ENCODE data around the gene RRP1. TPM values are rescaled to one million over a fixed set of nuclear protein-coding genes. Genes with fewer than 3 reads are reported as not detected.

Gene RRP1
- total RNA-seq, 4 donors from 2014 or later, result 19.0 to 25.2 (median 20.8) TPM

DNA sequence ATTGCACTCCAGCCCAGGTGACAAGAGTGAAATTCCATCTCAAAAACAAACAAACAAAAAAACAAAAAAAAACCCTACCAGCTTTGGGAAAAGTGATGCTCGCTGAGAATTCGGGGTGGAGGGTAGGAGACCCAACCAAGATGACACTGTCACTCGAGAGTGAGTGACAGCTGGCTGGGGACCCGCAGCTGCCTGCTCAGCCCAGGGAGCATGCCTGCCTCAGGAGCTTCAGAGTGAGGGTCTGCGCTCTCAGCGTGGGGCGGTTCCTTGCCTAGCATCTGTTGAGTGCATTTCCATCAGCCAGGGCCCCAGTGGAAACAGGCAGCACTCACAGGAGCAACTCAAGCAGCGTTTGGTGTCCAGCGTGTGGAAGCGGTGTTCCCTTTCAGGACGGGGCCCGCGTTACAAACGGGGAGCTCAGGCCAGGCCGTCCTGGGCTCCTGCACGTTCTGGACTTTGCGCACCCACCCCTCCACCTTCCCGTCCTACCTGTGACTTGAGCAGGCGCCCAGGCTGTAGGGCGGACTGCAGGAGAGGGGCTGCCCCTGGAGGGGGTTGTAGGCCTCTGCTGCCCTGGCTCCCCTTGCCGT lies 19.2 kb upstream of the RRP1 start:
- peaks cover 0 to 26% (median 8%) of the 10 kb centered on the region in 3 donors for H3K4me1 ChIP-seq
- WGBS, 2 donors (ENCODE audit: low coverage in 1 of 2), result 82 to 85% methylated on average over 10 to 13 of the region's 21 CpGs
- H3K9me3 ChIP-seq, result no peaks in the 10 kb centered on the region
- H3K27ac ChIP-seq, result no peak overlapping the region
- no peak for TF ChIP-seq POLR2A (IDR thresholded peaks at IDR 0.05)
- TF ChIP-seq POLR2AphosphoS5 (IDR thresholded peaks at IDR 0.05), result no peak
- TF ChIP-seq, protein P1, sequence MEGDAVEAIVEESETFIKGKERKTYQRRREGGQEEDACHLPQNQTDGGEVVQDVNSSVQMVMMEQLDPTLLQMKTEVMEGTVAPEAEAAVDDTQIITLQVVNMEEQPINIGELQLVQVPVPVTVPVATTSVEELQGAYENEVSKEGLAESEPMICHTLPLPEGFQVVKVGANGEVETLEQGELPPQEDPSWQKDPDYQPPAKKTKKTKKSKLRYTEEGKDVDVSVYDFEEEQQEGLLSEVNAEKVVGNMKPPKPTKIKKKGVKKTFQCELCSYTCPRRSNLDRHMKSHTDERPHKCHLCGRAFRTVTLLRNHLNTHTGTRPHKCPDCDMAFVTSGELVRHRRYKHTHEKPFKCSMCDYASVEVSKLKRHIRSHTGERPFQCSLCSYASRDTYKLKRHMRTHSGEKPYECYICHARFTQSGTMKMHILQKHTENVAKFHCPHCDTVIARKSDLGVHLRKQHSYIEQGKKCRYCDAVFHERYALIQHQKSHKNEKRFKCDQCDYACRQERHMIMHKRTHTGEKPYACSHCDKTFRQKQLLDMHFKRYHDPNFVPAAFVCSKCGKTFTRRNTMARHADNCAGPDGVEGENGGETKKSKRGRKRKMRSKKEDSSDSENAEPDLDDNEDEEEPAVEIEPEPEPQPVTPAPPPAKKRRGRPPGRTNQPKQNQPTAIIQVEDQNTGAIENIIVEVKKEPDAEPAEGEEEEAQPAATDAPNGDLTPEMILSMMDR (IDR thresholded peaks at IDR 0.05), result no peak
- no peak for TF ChIP-seq EP300 (IDR thresholded peaks at IDR 0.05)
- no peak for ATAC-seq
- no peak overlapping the region for H3K4me3 ChIP-seq
- H3K27me3 ChIP-seq, result no peaks in the 10 kb centered on the region
- peaks cover 0 to 28% of the 10 kb centered on the region in 2 donors for H3K36me3 ChIP-seq

DNA sequence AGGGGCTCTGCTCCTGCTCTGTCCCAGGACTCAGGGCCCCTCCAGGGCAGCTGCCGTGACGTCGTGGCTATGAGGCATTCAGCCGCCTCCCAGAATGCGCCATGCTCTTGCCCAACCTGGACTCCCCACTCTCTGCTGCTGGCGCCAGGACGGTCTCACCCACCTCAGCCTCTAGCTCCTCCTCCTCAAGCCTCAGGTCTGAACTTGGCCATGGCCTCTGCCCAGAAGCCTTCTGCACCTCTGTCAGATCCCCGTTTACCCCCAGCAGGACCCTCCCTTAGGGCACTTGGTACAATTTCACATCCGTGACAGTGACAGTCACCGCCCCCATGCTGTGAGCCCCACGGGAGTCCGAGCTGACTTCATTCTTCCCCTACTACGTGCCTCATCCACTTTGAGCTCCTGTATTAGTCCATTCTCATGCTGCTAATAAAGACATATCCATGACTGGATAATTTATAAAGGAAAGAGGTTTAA lies 18.1 kb upstream of the RRP1 start:
- H3K27me3 ChIP-seq, result no peaks in the 10 kb centered on the region
- peaks cover 0 to 28% of the 10 kb centered on the region in 2 donors for H3K36me3 ChIP-seq
- H3K4me3 ChIP-seq, result no peak overlapping the region
- H3K27ac ChIP-seq, result no peak overlapping the region
- H3K9me3 ChIP-seq, result no peaks in the 10 kb centered on the region
- no peak for ATAC-seq
- TF ChIP-seq, protein P1 (IDR thresholded peaks at IDR 0.05), result no peak
- TF ChIP-seq POLR2A (IDR thresholded peaks at IDR 0.05) (no peak), EP300 (IDR thresholded peaks at IDR 0.05) (no peak), POLR2AphosphoS5 (IDR thresholded peaks at IDR 0.05) (no peak)
- H3K4me1 ChIP-seq, result peaks cover 0 to 30% (median 8%) of the 10 kb centered on the region in 3 donors
- WGBS, 2 donors (ENCODE audit: low coverage in 1 of 2), result 75% methylated on average over 6 of the region's 13 CpGs; no CpG with 5 or more reads in 1 of the 2 donors

GRCh38 chr21:43771698-43772424 lies 17.5 kb upstream of the RRP1 start:
- peaks cover 0 to 34% (median 8%) of the 10 kb centered on the region in 3 donors for H3K4me1 ChIP-seq
- no peaks in the 10 kb centered on the region for H3K27me3 ChIP-seq
- TF ChIP-seq POLR2AphosphoS5 (IDR thresholded peaks at IDR 0.05), result no peak
- TF ChIP-seq, protein P1 (IDR thresholded peaks at IDR 0.05), result no peak
- peaks cover 0 to 28% of the 10 kb centered on the region in 2 donors for H3K36me3 ChIP-seq
- 75 to 82% methylated on average over 3 to 9 of the region's 13 CpGs for WGBS, 2 donors (ENCODE audit: low coverage in 1 of 2)
- H3K4me3 ChIP-seq, result no peak overlapping the region
- H3K27ac ChIP-seq, result no peak overlapping the region
- no peak for ATAC-seq
- H3K9me3 ChIP-seq, result no peaks in the 10 kb centered on the region

- WGBS, 2 donors (ENCODE audit: low coverage in 1 of 2), result 64 to 76% methylated on average over 4 to 6 of the region's 6 CpGs
- Histone ChIP-seq H3K9me3 (no peaks in the 10 kb centered on the region), H3K27ac (no peak overlapping the region), H3K27me3 (no peaks in the 10 kb centered on the region), H3K36me3 (peaks cover 0 to 28% of the 10 kb centered on the region in 2 donors), H3K4me1 (peaks cover 0 to 34% (median 8%) of the 10 kb centered on the region in 3 donors), H3K4me3 (no peak overlapping the region)
- TF ChIP-seq POLR2A (IDR thresholded peaks at IDR 0.05) (no peak), EP300 (IDR thresholded peaks at IDR 0.05) (no peak), POLR2AphosphoS5 (IDR thresholded peaks at IDR 0.05) (no peak)
- TF ChIP-seq, protein P1 (IDR thresholded peaks at IDR 0.05), result no peak
- no peak for ATAC-seq
Measured at GRCh38 chr21:43772425-43772821, 17.0 kb upstream of the RRP1 start.
